GM12864 (cell line): ENCODE measurements around the gene FLT1.

Source experiments
- DNase-seq: peaks from one replicate; pipeline ENCODE4 v3.0.0-alpha.2; 2011; ENCODE audit warnings: low read depth
- H3K4me3 ChIP-seq: 2 replicates; pipeline ENCODE4 v1.5.1; 2011; ENCODE audit warnings: mild to moderate bottlenecking, low read depth, low read length, control low read depth
- TF ChIP-seq, protein P1 (sequence below): IDR thresholded peaks from 2 replicates; pipeline ENCODE4 v1.5.1; 2011; ENCODE audit warnings: low read depth, mild to moderate bottlenecking, moderate library complexity, low read length, control low read depth, inconsistent platforms; ENCODE audit errors: missing control alignments

The FLT1 gene

DNA sequence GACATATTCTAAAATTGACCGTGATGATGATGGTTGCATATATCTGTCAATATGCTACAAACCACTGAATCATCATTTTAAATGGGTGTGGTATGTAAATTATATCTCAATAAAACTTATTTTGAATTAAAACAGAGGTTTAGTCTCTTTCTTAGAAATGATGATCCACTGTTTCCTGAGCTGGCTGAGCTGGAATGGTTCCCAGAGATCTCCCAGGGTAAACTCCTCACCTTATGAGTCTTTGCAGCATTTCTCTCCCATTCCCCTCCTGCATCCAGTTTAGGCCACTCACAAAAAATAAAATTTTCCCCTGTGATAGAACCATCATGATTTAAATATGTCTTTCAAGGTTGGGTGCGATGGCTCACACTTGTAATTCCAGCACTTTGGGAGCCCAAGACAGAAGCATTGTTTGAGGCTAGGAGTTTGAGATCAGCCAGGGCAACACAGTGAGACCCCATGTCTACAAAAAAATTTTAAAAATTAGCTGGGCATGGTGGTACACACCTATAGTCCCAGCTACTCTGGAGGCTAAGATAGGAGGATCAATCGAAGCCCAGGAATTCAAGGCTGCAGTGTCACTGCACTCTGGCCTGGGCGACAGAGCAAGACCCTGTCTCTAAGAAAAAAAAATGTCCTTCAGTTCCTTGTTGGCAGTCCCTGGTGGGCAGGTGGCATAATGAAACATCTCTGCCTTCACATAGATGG lies 46.1 kb downstream of the FLT1 start:
- TF ChIP-seq, protein P1, sequence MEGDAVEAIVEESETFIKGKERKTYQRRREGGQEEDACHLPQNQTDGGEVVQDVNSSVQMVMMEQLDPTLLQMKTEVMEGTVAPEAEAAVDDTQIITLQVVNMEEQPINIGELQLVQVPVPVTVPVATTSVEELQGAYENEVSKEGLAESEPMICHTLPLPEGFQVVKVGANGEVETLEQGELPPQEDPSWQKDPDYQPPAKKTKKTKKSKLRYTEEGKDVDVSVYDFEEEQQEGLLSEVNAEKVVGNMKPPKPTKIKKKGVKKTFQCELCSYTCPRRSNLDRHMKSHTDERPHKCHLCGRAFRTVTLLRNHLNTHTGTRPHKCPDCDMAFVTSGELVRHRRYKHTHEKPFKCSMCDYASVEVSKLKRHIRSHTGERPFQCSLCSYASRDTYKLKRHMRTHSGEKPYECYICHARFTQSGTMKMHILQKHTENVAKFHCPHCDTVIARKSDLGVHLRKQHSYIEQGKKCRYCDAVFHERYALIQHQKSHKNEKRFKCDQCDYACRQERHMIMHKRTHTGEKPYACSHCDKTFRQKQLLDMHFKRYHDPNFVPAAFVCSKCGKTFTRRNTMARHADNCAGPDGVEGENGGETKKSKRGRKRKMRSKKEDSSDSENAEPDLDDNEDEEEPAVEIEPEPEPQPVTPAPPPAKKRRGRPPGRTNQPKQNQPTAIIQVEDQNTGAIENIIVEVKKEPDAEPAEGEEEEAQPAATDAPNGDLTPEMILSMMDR, result no peak
- no peak overlapping the region for H3K4me3 ChIP-seq
- DNase-seq, result no peak

DNA sequence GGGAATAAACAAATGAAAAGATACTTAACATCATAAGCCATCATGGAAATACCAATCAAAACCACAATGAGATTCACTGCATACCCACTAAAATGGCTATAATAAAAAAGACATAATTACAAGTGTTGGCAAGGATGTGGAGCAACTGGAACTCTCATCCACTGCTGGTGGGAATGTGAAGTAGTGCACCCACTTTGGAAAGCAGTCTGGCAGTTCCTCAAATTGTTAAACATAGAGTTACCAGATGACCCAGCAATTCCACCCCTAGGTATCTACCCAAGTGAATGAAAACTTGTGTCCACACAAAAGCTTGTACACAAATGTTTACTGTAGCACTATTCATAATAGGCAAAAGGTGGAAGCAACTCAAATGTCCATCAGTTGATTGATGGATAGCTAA lies 46.9 kb downstream of the FLT1 start:
- DNase-seq, result no peak
- no peak overlapping the region for H3K4me3 ChIP-seq
- TF ChIP-seq, protein P1, result no peak

DNA sequence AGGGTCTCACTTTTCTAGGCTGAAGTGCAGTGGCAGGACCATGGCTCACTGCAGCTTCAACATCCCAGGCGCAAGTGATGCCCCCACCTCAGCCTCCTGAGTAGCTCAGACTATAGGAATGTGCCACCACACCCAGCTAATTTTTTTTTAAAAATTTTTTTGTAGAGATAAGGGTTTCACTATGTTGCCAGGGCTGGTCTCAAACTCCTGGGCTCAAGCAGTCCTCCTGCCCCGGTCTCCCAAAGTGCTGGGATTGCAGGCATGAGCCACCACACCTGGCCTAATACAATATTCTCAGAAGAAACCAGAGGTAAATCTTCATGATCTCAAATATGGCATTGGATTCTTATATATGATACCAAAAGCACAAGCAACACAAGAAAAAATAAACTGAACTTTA lies 47.7 kb downstream of the FLT1 start:
- no peak overlapping the region for H3K4me3 ChIP-seq
- no peak for DNase-seq
- TF ChIP-seq, protein P1, result no peak

DNA sequence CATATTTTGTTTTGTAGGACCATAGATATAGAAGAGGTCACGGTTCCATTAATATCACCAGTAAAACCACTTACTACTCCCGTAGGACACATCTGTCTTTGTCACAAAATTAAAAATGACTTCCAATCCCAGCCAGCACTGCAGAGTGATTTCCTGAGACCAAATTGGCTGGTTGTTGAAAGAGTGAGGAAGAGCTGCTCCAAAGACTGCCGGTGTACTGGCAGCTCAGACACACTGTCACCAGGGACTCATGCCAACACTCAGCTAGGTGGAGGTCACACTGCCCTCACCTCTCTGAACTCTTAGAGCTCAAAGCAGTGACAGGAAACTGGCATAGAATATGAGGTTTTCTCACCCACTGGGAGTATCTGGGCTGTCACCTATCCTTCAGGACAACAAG lies 52.1 kb downstream of the FLT1 start:
- H3K4me3 ChIP-seq, result no peak overlapping the region
- TF ChIP-seq, protein P1, result no peak
- DNase-seq, result no peak

DNA sequence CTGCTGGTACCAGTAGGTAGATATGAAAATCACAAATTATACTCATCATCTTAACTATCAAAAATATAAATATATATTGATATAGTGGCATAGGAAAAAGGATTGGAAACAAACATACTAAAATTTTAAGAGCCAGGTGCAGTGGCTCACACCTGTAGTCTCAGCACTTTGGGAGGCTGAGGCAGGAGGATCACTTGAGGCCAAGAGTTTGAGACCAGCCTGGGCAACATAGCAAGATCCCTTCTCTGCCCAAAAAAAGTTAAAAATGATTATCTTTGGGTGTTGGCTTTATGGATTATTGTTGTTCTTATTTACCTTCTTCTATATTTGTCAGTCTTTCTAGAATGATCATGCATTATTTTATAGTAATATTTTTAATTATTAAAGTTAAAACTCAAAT lies 53.4 kb downstream of the FLT1 start:
- H3K4me3 ChIP-seq, result no peak overlapping the region
- DNase-seq, result no peak
- TF ChIP-seq, protein P1, result no peak

DNA sequence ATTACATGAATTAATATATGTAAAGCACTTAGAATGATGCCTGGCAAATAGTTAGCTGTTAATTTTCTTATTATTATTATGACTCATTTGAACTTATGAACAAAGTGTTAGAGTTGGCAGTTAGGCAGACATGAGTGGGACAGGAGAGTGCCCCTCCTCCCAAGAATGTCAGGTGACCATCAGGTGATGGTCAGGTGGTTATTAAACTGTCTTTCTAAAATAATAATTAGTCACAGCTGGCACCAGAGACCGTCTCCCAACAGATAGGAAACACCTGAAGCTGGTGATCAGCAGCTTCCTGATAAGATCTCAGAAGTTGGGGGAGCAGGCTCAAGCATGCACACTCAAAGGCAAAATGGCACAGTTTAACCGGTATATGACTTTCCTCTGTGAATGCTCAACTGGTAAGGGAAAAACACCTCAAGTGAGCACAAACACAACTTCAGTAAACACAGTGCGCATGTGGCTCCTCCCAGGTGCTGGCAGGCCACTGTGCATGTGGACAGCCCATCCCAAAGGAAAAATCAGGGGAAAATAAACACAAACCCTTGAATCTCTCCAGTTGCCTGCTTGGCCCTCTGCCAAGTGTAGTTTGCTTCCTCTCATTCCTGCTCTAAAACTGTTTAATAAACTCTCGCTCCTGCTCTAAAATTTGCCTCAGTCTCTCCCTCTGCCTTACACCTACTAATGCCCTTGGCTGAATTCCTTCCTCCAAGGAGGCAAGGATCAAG lies 54.0 kb downstream of the FLT1 start:
- DNase-seq, result no peak
- TF ChIP-seq, protein P1, result no peak
- H3K4me3 ChIP-seq, result no peak overlapping the region
